Liver (tissue), 9 donors: ENCODE data around the gene ARHGEF26. TPM values are rescaled to one million over a fixed set of nuclear protein-coding genes. Genes with fewer than 3 reads are reported as not detected.

ENCODE experiments used
- DNase-seq: peaks from one replicate; pipeline ENCODE4 v3.0.0-alpha.2; 2017; ENCODE audit warnings: low spot score
- H3K27ac ChIP-seq, 2 donors: one replicate each; pipeline ENCODE4 v1.7.0; 2013; ENCODE audit warnings: inconsistent platforms in 2 of 2, low read length in 2 of 2, control low read depth in 1 of 2, low read depth in 1 of 2, mild to moderate bottlenecking in 1 of 2
- H3K27me3 ChIP-seq, 4 donors: one replicate each; pipeline versions ENCODE4 v1.6.1 to v1.7.0; 2013; ENCODE audit warnings: low read length in 3 of 4, inconsistent platforms in 1 of 4, mild to moderate bottlenecking in 1 of 4, moderate library complexity in 1 of 4; ENCODE audit not compliant: control insufficient read depth in 4 of 4, insufficient read depth in 4 of 4
- H3K36me3 ChIP-seq, 4 donors: one replicate each; pipeline versions ENCODE4 v1.6.1 to v1.7.0; 2013; ENCODE audit warnings: low read length in 3 of 4, mild to moderate bottlenecking in 3 of 4, low read depth in 1 of 4, moderate library complexity in 1 of 4; ENCODE audit not compliant: control insufficient read depth in 4 of 4, insufficient read depth in 3 of 4
- H3K4me1 ChIP-seq, 4 donors: one replicate each; pipeline versions ENCODE4 v1.6.1 to v1.7.0; 2013; ENCODE audit warnings: low read length in 3 of 4, mild to moderate bottlenecking in 3 of 4, moderate library complexity in 1 of 4; ENCODE audit not compliant: control insufficient read depth in 4 of 4, insufficient read depth in 4 of 4
- H3K4me3 ChIP-seq, 3 donors: one replicate each; pipeline versions ENCODE4 v1.6.1 to v1.7.0; 2013; ENCODE audit warnings: low read length in 3 of 3, control low read depth in 1 of 3, low read depth in 1 of 3, mild to moderate bottlenecking in 1 of 3
- H3K9ac ChIP-seq, 2 donors: one replicate each; pipeline ENCODE4 v1.7.0; 2013; ENCODE audit warnings: low read length in 2 of 2, mild to moderate bottlenecking in 2 of 2, moderate library complexity in 2 of 2, control low read depth in 1 of 2, low read depth in 1 of 2
- H3K9me3 ChIP-seq, 4 donors: one replicate each; pipeline versions ENCODE4 v1.6.1 to v1.7.0; 2013; ENCODE audit warnings: low read length in 3 of 4; ENCODE audit not compliant: control insufficient read depth in 4 of 4
- EGR1 ChIP-seq, 2 donors: IDR thresholded peaks; 2 replicates each; pipeline ENCODE4 v1.6.1; 2016 to 2018; ENCODE audit warnings: antibody characterized with exemption in 2 of 2, low read depth in 2 of 2
- GABPA ChIP-seq, 2 donors: IDR thresholded peaks in 1 of 2; conservative IDR thresholded peaks in 1 of 2; 2 replicates each; pipeline ENCODE4 v1.6.1; 2016; ENCODE audit warnings: antibody characterized with exemption in 2 of 2, mild to moderate bottlenecking in 1 of 2, moderate library complexity in 1 of 2
- HNF4A ChIP-seq, 2 donors: conservative IDR thresholded peaks; 2 replicates each; pipeline ENCODE4 v1.6.1; 2016; ENCODE audit warnings: antibody characterized with exemption in 2 of 2, mild to moderate bottlenecking in 2 of 2
- HNF4G ChIP-seq: IDR thresholded peaks from 2 replicates; pipeline ENCODE4 v1.6.1; 2016; ENCODE audit warnings: antibody characterized with exemption
- JUND ChIP-seq, 2 donors: IDR thresholded peaks; 2 replicates each; pipeline ENCODE4 v1.6.1; 2016; ENCODE audit warnings: antibody characterized with exemption in 2 of 2
- RAD21 ChIP-seq, 2 donors: IDR thresholded peaks; 2 replicates each; pipeline ENCODE4 v1.6.1; 2016; ENCODE audit warnings: antibody characterized with exemption in 2 of 2, mild to moderate bottlenecking in 2 of 2
- RXRA ChIP-seq, 2 donors: IDR thresholded peaks; 2 replicates each; pipeline ENCODE4 v1.6.1; 2017 to 2018; ENCODE audit warnings: antibody characterized with exemption in 2 of 2, mild to moderate bottlenecking in 1 of 2
- SP1 ChIP-seq: IDR thresholded peaks from 2 replicates; pipeline ENCODE4 v1.6.1; 2018; ENCODE audit warnings: antibody characterized with exemption, mild to moderate bottlenecking
- TAF1 ChIP-seq: conservative IDR thresholded peaks from 2 replicates; pipeline ENCODE4 v1.6.1; 2016; ENCODE audit warnings: antibody characterized with exemption, mild to moderate bottlenecking
- YY1 ChIP-seq: IDR thresholded peaks from 2 replicates; pipeline ENCODE4 v1.6.1; 2016; ENCODE audit warnings: antibody characterized with exemption, mild to moderate bottlenecking
- WGBS: extraction: QIAGEN DNeasy Blood & Tissue Kit; methylation state at CpG from one replicate; pipeline ENCODE4 v1.1.7; 2013; 5-methylcytosine and 5-hydroxymethylcytosine counted together
- polyA plus RNA-seq, 2 donors: library from polyadenylated mRNA; stranded (reverse) in 1 of 2; unstranded in 1 of 2; fragments of 200-250 nt in 1 of 2; fragments of >200 nt in 1 of 2; fragmentation: Nextera tagmentation in 1 of 2; extraction: Ambion mirVana in 1 of 2; gene quantifications; one replicate each; pipeline versions ENCODE4 v1.2.1 to v1.2.3, GENCODE V29; 2013 to 2015
- total RNA-seq, 2 donors: library from RNA; depleted of rRNA; stranded (reverse); fragments of >200 nt; gene quantifications; one replicate each; pipeline ENCODE4 v1.2.3, GENCODE V29; 2014
- TF ChIP-seq, protein P1 (sequence below): fragments of 150-350 bp; IDR thresholded peaks from 2 replicates; pipeline ENCODE4 v1.5.1; 2017; ENCODE audit warnings: improper control_type of control experiment, low read depth, low read length; ENCODE audit not compliant: missing input control
- TF ChIP-seq, protein P2 (sequence below): IDR thresholded peaks from 2 replicates; pipeline ENCODE4 v1.6.1; 2016; ENCODE audit warnings: antibody characterized with exemption
- TF ChIP-seq, protein P3 (sequence below): IDR thresholded peaks from 2 replicates; pipeline ENCODE4 v1.6.1; 2016; ENCODE audit warnings: antibody characterized with exemption
- TF ChIP-seq, protein P4 (sequence below): IDR thresholded peaks from 2 replicates; pipeline ENCODE4 v1.6.1; 2016; ENCODE audit warnings: antibody characterized with exemption, mild to moderate bottlenecking
- donor health status: healthy.
- donor health status: healthy.
- donor health status: healthy.
- donor health status: healthy.
- donor health status: healthy.

ARHGEF26 gene
- total and polyA plus RNA-seq, 4 donors: 1.4 to 27.9 (median 18.7) TPM

DNA sequence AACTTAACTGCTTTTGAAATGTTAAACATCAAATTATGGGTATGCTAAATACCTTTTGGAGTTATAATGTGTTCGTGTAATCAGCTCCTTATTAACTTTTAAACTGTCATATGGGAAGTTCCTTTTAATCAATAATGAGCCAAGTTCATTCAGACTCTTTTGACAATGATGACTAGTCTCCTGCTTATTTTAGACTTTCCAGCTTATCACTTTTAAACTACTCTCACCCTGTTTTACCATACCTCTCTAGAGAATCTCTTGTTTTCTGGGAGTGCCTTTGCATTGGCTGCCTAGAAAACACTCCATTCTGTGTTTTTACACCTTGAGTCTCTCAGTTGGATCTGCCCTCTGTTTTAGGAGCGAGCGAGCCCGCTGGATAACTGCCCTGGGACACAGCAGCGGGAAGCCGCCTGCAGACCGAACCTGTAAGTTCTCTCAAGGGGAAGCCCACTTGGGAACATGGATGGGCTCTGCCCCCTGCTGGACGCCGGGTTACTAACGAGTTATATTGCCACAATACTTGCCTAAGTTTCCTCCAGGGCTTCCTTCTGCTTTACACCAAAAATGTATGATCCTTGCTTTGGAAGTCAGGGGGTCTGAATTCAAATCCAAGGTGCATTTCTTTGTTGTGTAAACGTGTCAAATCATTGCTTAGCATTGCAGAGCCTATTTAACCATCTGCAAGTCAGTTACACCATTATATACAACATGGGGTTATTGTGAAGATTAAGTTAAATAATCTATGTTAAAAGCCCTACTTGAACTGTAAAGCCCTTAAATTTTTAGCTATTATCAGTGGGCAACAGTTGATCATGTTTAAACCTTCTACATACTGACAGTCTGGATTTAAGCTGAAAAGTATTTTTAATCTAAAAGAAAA is 131.8 kb downstream of the ARHGEF26 start:
- DNase-seq: peak; percentile 83
- Histone ChIP-seq H3K36me3 (peaks cover 8 to 41% (median 32%) of the 10 kb centered on the region in 4 donors), H3K4me3 (no peak overlapping the region), H3K27ac (no peak overlapping the region), H3K9ac (no peak overlapping the region), H3K4me1 (peaks cover 3 to 28% (median 24%) of the 10 kb centered on the region in 4 donors), H3K27me3 (no peaks in the 10 kb centered on the region), H3K9me3 (no peaks in the 10 kb centered on the region)
- WGBS: 4% methylated on average over 11 of the region's 11 CpGs
- TF ChIP-seq RXRA (IDR thresholded peaks at IDR 0.05) (no peak), TAF1 (no peak), SP1 (no peak), EGR1 (IDR thresholded peaks at IDR 0.05; ENCODE audit: low read depth in 2 of 2) (no peak), GABPA (IDR thresholded peaks at IDR 0.05 in 1 of 2, conservative IDR thresholded peaks at IDR 0.05 in 1 of 2) (no peak), HNF4A (conservative IDR thresholded peaks at IDR 0.05) (peak; percentile 9 to 36), YY1 (peak; percentile 18), HNF4G (no peak), RAD21 (IDR thresholded peaks at IDR 0.05) (peak; percentile 96 to 98), JUND (IDR thresholded peaks at IDR 0.05) (no peak)
- TF ChIP-seq, protein P1, sequence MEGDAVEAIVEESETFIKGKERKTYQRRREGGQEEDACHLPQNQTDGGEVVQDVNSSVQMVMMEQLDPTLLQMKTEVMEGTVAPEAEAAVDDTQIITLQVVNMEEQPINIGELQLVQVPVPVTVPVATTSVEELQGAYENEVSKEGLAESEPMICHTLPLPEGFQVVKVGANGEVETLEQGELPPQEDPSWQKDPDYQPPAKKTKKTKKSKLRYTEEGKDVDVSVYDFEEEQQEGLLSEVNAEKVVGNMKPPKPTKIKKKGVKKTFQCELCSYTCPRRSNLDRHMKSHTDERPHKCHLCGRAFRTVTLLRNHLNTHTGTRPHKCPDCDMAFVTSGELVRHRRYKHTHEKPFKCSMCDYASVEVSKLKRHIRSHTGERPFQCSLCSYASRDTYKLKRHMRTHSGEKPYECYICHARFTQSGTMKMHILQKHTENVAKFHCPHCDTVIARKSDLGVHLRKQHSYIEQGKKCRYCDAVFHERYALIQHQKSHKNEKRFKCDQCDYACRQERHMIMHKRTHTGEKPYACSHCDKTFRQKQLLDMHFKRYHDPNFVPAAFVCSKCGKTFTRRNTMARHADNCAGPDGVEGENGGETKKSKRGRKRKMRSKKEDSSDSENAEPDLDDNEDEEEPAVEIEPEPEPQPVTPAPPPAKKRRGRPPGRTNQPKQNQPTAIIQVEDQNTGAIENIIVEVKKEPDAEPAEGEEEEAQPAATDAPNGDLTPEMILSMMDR: peak; percentile 87
- TF ChIP-seq, protein P2, sequence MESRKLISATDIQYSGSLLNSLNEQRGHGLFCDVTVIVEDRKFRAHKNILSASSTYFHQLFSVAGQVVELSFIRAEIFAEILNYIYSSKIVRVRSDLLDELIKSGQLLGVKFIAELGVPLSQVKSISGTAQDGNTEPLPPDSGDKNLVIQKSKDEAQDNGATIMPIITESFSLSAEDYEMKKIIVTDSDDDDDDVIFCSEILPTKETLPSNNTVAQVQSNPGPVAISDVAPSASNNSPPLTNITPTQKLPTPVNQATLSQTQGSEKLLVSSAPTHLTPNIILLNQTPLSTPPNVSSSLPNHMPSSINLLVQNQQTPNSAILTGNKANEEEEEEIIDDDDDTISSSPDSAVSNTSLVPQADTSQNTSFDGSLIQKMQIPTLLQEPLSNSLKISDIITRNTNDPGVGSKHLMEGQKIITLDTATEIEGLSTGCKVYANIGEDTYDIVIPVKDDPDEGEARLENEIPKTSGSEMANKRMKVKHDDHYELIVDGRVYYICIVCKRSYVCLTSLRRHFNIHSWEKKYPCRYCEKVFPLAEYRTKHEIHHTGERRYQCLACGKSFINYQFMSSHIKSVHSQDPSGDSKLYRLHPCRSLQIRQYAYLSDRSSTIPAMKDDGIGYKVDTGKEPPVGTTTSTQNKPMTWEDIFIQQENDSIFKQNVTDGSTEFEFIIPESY: no peak

DNA sequence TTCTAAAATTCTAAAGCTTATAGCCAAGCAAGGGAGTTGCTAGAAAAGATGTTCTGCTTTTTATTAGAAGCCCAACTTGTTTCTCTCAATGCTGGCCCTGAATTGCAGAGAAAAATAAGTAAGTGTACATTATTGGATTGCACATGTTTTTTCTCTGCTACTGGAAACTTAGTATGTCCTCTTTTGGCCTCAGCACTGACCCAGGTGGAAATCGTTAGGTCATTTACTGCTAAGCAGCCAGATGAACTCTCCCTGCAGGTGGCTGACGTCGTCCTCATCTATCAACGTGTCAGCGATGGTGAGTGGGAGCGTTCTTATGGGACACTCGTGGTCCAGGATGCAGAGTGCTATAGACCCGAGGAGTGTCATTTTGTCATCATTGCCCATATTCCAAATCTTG is 133.3 kb downstream of the ARHGEF26 start:
- no peaks in the 10 kb centered on the region for H3K27me3 ChIP-seq
- peaks cover 8 to 56% (median 46%) of the 10 kb centered on the region in 4 donors for H3K36me3 ChIP-seq
- H3K4me1 ChIP-seq: peaks cover 3 to 28% (median 24%) of the 10 kb centered on the region in 4 donors
- no peak overlapping the region for H3K4me3 ChIP-seq
- H3K9me3 ChIP-seq: no peaks in the 10 kb centered on the region
- 88% methylated on average over 8 of the region's 8 CpGs for WGBS
- H3K27ac ChIP-seq: no peak overlapping the region
- DNase-seq: no peak
- no peak for TF ChIP-seq SP1
- TF ChIP-seq, protein P3, sequence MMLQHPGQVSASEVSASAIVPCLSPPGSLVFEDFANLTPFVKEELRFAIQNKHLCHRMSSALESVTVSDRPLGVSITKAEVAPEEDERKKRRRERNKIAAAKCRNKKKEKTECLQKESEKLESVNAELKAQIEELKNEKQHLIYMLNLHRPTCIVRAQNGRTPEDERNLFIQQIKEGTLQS: no peak
- TF ChIP-seq, protein P4, sequence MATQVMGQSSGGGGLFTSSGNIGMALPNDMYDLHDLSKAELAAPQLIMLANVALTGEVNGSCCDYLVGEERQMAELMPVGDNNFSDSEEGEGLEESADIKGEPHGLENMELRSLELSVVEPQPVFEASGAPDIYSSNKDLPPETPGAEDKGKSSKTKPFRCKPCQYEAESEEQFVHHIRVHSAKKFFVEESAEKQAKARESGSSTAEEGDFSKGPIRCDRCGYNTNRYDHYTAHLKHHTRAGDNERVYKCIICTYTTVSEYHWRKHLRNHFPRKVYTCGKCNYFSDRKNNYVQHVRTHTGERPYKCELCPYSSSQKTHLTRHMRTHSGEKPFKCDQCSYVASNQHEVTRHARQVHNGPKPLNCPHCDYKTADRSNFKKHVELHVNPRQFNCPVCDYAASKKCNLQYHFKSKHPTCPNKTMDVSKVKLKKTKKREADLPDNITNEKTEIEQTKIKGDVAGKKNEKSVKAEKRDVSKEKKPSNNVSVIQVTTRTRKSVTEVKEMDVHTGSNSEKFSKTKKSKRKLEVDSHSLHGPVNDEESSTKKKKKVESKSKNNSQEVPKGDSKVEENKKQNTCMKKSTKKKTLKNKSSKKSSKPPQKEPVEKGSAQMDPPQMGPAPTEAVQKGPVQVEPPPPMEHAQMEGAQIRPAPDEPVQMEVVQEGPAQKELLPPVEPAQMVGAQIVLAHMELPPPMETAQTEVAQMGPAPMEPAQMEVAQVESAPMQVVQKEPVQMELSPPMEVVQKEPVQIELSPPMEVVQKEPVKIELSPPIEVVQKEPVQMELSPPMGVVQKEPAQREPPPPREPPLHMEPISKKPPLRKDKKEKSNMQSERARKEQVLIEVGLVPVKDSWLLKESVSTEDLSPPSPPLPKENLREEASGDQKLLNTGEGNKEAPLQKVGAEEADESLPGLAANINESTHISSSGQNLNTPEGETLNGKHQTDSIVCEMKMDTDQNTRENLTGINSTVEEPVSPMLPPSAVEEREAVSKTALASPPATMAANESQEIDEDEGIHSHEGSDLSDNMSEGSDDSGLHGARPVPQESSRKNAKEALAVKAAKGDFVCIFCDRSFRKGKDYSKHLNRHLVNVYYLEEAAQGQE: no peak
- no peak for TF ChIP-seq RXRA (IDR thresholded peaks at IDR 0.05)
- TF ChIP-seq, protein P1: no peak
- TF ChIP-seq HNF4G: no peak
- no peak for TF ChIP-seq JUND (IDR thresholded peaks at IDR 0.05)
- no peak overlapping the region for H3K9ac ChIP-seq
